Type B pancreatic cell (in vitro differentiated cells): Measurements from ENCODE around the gene ZFP64. TPM values are rescaled to one million over a fixed set of nuclear protein-coding genes. Genes with fewer than 3 reads are reported as not detected.
"Not testable (repeated sequence)": the region's sequence is repeated elsewhere in the genome, so short reads cannot be mapped to it uniquely, and the experiment has no call there.

Source experiments
- DNase-seq: peaks from one replicate; pipeline ENCODE4 v3.0.0; 2021; ENCODE audit warnings: mixed read lengths; ENCODE audit not compliant: unreplicated experiment; ENCODE audit errors: extremely low spot score
- H3K27ac Mint-ChIP-seq: 2 replicates; pipeline ENCODE4 v1.8.0; 2021; ENCODE audit warnings: mild to moderate bottlenecking, mixed read lengths
- H3K27me3 Mint-ChIP-seq: 2 replicates; pipeline ENCODE4 v1.8.0; 2021; ENCODE audit warnings: mixed read lengths
- H3K36me3 Mint-ChIP-seq: 2 replicates; pipeline ENCODE4 v1.8.0; 2021; ENCODE audit warnings: mixed read lengths
- H3K4me1 Mint-ChIP-seq: one replicate; pipeline ENCODE4 v1.8.0; 2021; ENCODE audit warnings: mixed read lengths; ENCODE audit not compliant: unreplicated experiment
- H3K4me3 Mint-ChIP-seq: 2 replicates; pipeline ENCODE4 v1.8.0; 2021; ENCODE audit warnings: mild to moderate bottlenecking, mixed read lengths
- H3K9me3 Mint-ChIP-seq: 2 replicates; pipeline ENCODE4 v1.8.0; 2021; ENCODE audit warnings: mixed read lengths
- CTCF ChIP-seq: fragments of 200-600 bp; sonication (generic); conservative IDR thresholded peaks from 2 replicates; pipeline ENCODE4 v1.5.0; 2021; ENCODE audit warnings: antibody characterized with exemption, mild to moderate bottlenecking
- total RNA-seq: library from RNA; stranded (reverse); gene quantifications from 2 replicates; pipeline ENCODE4 v1.2.1, GENCODE V29; 2021; ENCODE audit warnings: low replicate concordance

The ZFP64 gene
- total RNA-seq, 1 donor from 2014 or later: 24.1 TPM

GRCh38 chr20:52234302-52235045 lies 42.9 kb upstream of the ZFP64 start:
- no peak for DNase-seq
- H3K9me3 Mint-ChIP-seq: peaks cover 8% of the 10 kb centered on the region
- H3K4me3 Mint-ChIP-seq: no peak overlapping the region
- no peaks in the 10 kb centered on the region for H3K36me3 Mint-ChIP-seq
- no peaks in the 10 kb centered on the region for H3K27me3 Mint-ChIP-seq
- no peak overlapping the region for H3K27ac Mint-ChIP-seq
- TF ChIP-seq CTCF: no peak
- H3K4me1 Mint-ChIP-seq: peaks cover 11% of the 10 kb centered on the region

GRCh38 chr20:52231230-52231746 lies 39.7 kb upstream of the ZFP64 start:
- Mint-ChIP-seq H3K36me3 (no peaks in the 10 kb centered on the region), H3K4me3 (no peak overlapping the region), H3K27ac (no peak overlapping the region), H3K4me1 (peaks cover 11% of the 10 kb centered on the region), H3K27me3 (peaks cover 4% of the 10 kb centered on the region), H3K9me3 (peaks cover 8% of the 10 kb centered on the region)
- no peak for DNase-seq
- TF ChIP-seq CTCF: no peak

- no peak for TF ChIP-seq CTCF
- Mint-ChIP-seq H3K4me1 (peaks cover 11% of the 10 kb centered on the region), H3K27ac (no peak overlapping the region), H3K9me3 (peaks cover 4% of the 10 kb centered on the region), H3K27me3 (peaks cover 6% of the 10 kb centered on the region), H3K4me3 (no peak overlapping the region), H3K36me3 (no peaks in the 10 kb centered on the region)
- DNase-seq: no peak
These were observed 38.8 kb upstream of the ZFP64 start for GRCh38 chr20:52230409-52230808.

- H3K4me3 Mint-ChIP-seq, H3K27ac Mint-ChIP-seq, H3K36me3 Mint-ChIP-seq, H3K9me3 Mint-ChIP-seq, DNase-seq: not testable (repeated sequence)
- Mint-ChIP-seq H3K27me3 (peaks cover 11% of the 10 kb centered on the region), H3K4me1 (peaks cover 11% of the 10 kb centered on the region)
These were observed 37.8 kb upstream of the ZFP64 start for GRCh38 chr20:52229346-52229745.

- H3K27ac Mint-ChIP-seq: no peak overlapping the region
- H3K36me3 Mint-ChIP-seq: no peaks in the 10 kb centered on the region
- peaks cover 4% of the 10 kb centered on the region for H3K9me3 Mint-ChIP-seq
- DNase-seq: no peak
- peaks cover 19% of the 10 kb centered on the region for H3K27me3 Mint-ChIP-seq
- H3K4me1 Mint-ChIP-seq: peaks cover 11% of the 10 kb centered on the region
- no peak overlapping the region for H3K4me3 Mint-ChIP-seq
- no peak for TF ChIP-seq CTCF
These were observed 34.8 kb upstream of the ZFP64 start for GRCh38 chr20:52226370-52226769.

- no peak overlapping the region for H3K27ac Mint-ChIP-seq
- TF ChIP-seq CTCF: no peak
- H3K4me1 Mint-ChIP-seq: peaks cover 1% of the 10 kb centered on the region
These were observed 33.3 kb upstream of the ZFP64 start for GRCh38 chr20:52224920-52225319.

GRCh38 chr20:52221362-52221761 lies 29.8 kb upstream of the ZFP64 start:
- H3K27ac Mint-ChIP-seq, H3K36me3 Mint-ChIP-seq, H3K9me3 Mint-ChIP-seq, DNase-seq, H3K4me3 Mint-ChIP-seq, H3K4me1 Mint-ChIP-seq: not testable (repeated sequence)
- peaks cover 16% of the 10 kb centered on the region for H3K27me3 Mint-ChIP-seq

More at GRCh38 chr20:52224920-52225319, 33.3 kb upstream of the ZFP64 start:
- no peaks in the 10 kb centered on the region for H3K36me3 Mint-ChIP-seq
- DNase-seq: no peak
- no peak overlapping the region for H3K4me3 Mint-ChIP-seq
- H3K27me3 Mint-ChIP-seq: peaks cover 19% of the 10 kb centered on the region
- peaks cover 6% of the 10 kb centered on the region for H3K9me3 Mint-ChIP-seq

GRCh38 chr20:52220891-52221290 lies 29.3 kb upstream of the ZFP64 start:
- H3K4me1 Mint-ChIP-seq, H3K27ac Mint-ChIP-seq, H3K4me3 Mint-ChIP-seq, H3K36me3 Mint-ChIP-seq, DNase-seq, H3K9me3 Mint-ChIP-seq: not testable (repeated sequence)
- peaks cover 13% of the 10 kb centered on the region for H3K27me3 Mint-ChIP-seq
